ENCODE data around the gene NUDT7.

The NUDT7 gene

GRCh38 chr16:77782694-77783093, 60.4 kb downstream of the NUDT7 start:
- DNase-seq = no peak

DNA sequence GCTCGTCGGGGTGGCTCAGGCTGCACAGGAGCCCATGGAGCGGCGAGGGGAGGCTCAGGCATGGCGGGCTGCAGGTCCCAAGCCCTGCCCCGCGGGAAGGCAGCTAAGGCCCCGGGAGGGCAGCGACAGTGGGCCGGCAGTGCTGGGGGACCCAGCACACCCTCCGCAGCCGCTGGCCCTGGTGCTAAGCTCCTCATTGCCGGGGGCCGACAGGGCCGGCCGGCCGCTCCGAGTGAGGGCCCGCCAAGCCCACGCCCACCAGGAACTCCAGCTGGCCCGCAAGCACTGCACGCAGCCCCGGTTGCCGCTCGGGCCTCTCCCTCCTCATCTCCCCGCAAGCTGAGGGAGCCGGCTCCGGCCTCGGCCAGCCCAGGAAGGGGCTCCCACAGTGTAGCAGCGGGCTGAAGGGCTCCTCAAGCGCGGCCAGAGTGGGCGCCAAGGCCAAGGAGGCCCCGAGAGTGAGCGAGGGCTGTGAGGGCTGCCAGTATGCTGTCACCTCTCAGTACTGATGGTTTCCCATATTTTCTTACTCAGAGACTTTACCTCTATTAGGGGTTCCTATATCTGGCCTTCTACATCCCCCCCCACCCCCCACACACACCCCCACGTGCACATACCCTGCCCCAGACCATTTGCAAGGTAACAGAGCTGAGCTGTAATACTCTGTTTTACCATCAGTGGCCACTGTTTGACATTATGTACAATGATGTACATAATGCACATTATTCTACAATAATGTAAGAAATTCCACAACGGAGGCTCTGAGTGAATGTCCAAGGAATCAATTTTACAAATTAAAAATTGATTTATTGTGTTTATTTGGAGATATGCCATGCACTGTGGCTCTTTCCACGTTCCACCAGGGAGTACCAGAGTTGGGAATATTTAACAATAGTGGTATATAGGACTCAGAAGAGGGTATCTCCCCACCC, 62.4 kb downstream of the NUDT7 start:
- no peak for DNase-seq

- DNase-seq = no peak
These were observed 63.1 kb downstream of the NUDT7 start for GRCh38 chr16:77785373-77785764.

DNA sequence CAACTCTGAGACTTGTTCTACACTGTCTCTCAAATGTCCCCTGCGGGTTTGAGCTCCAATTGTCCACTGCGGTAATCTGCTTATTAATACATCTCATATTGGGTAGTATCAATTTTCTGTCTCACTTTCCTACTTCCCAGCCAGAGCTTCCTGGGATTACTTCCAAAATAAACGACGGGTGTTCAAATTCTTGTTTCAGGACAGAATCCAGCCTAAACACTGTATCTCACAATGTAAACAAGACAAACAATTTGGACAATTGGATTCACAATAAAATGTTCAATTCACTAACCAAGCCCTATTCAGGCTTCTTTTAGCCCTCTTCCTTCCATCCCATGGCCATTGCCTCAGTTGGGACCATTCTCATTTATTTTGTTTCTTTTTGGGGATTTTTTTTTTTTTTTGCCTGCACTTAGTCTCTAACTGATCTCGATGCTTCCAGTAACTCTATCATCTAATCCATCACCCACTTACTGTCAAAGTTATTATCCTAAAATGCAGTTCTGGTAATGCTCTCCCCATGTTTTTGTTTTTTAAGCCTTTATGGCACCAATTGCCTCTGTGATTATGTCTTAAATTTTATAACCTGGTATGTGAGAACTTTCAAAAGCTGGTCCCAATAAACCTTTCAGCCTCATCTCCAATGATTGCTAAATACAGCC, 64.0 kb downstream of the NUDT7 start:
- DNase-seq = no peak

- no peak for DNase-seq
These were observed 65.1 kb downstream of the NUDT7 start for GRCh38 chr16:77787452-77787851.

DNA sequence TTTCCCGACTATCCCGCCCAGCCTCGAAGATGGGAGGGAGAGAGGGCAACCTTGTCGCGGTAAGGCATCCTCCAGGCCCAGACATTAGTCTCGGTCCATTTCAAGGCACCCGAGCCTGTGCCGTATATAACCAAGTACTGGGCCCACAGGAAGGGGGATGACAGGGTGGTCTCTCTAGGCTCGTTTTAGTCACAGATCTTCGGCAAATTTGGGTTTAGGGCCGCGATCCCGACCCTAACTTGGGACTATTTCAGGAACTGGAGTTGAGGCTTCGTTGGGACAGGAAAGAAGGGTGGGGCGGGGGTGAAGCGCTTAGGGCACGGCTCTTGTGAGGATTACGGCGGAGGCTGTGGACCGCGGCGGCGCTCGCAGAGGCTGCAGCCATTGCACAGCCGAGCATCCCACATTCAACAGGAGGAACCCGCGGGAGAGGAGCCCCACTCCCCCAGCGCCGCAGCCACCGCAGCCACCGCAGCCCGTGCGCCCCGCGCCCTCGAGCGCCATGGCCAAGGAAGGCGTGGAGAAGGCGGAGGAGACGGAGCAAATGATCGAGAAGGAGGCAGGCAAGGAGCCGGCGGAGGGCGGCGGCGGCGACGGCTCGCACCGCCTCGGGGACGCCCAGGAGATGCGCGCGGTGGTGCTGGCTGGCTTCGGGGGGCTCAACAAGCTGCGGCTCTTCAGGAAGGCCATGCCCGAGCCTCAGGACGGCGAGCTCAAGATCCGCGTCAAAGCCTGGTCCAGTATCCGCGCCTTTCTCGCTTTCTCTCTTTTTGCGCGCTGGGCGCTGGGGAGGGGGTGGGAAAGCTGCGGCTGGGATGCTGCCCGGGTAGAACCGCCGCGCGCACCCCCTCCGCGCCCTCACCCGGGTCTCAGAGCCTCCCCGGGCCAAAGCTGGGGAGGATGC, 66.1 kb downstream of the NUDT7 start, which contains the start of gene VAT1L:
Gene VAT1L, plus strand, starts transcription at position 384 of the 904 bp plus-strand sequence. Its CDS starts 119 bp downstream, at position 503.
- peak; percentile 49 to 55 for DNase-seq

DNA sequence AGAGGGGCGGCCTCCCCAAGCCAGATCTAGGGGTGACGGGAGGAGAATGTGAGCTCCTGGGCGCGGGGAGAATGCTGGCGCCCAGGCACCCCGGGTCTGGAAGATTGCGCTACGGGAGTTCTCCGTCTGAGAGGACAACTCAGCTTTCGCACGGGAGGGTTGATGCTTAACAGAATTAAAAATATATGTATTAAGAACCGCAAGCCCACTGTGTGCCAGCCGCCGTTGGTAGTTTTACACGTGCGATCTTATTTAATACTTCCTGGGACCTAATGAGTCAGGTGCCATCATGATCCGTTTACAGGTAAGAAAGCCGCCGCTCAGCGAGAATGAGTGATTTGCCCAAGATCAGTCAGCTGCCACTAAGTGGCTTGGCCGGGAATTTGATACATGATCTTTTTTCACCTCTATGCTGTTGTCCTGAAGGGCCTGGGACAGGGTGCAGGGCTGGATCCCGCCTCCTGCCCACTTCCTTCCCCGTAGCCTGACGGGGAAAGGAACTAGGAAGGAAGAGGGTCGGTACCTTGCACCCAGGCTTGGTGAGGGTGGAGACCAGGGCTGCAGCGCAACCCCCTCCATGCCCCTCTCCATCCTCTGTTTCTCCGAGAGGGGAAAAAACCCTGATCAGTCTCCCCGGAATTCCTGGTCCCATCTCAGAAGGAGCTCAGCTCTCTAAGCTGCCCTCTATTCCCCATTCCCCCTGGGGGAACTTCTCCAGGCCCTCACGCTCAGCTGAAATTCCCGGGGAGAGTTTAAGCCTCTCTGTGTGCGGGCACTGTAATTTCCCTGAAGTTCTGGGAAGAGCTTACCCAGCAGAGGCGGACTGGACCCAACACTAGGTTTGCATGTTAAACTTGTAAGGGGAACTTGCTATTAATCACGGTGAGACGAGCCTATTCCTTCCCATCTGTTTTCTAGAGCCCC, 67.0 kb downstream of the NUDT7 start:
- DNase-seq = no peak

GRCh38 chr16:77790009-77790372, 67.7 kb downstream of the NUDT7 start:
- DNase-seq = no peak

DNA sequence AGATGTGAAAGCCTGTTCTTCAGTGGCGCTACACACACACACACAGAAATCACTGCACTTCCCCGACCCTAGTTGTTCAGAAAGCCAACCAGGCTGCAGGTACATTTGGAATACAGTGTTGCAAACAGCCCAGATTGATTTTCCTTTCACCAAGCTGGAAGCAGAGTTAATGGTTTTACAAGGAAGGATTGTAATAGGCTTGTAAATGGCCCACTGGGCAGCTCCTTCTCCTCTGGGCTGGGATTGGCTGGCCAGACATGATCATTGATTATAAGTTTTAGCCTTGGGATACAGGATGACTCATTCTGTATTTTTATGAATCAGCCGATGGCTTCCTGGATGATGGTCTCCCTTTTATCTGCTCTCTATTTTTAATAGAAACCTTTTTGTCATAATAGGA, 68.6 kb downstream of the NUDT7 start:
- no peak for DNase-seq

Data from NCI-H187 (cell line).